HepG2 (cell line): ENCODE results near the gene POFUT2. TPM values are rescaled to one million over a fixed set of nuclear protein-coding genes. Genes with fewer than 3 reads are reported as not detected.

Source experiments
- ARID5B ChIP-seq: IDR thresholded peaks from 2 replicates; pipeline ENCODE4 v1.4.0; 2020; ENCODE audit warnings: mild to moderate bottlenecking, missing genetic modification reagents
- CBX2 ChIP-seq, 2 experiments: fragments of 200-600 bp in 1 of 2; sonication (generic); formaldehyde crosslinking in 1 of 2; IDR thresholded peaks; 2 replicates each; pipeline versions ENCODE4 v1.7.0 to v1.8.1; 2018 to 2022; ENCODE audit warnings: low read depth in 2 of 2, low read length in 1 of 2, mild to moderate bottlenecking in 1 of 2, missing genetic modification reagents in 1 of 2
- CENPT ChIP-seq: sonication (generic); formaldehyde crosslinking; IDR thresholded peaks from 2 replicates; pipeline ENCODE4 v1.8.0; 2022; ENCODE audit warnings: low read depth, mild to moderate bottlenecking, moderate library complexity, missing genetic modification reagents
- FOXM1 ChIP-seq: sonication (generic); formaldehyde crosslinking; IDR thresholded peaks from 2 replicates; pipeline ENCODE4 v1.5.0; 2020; ENCODE audit warnings: missing genetic modification reagents
- HMGA1 ChIP-seq: sonication (generic); formaldehyde crosslinking; conservative IDR thresholded peaks from 2 replicates; pipeline ENCODE4 v1.4.0; 2020; ENCODE audit warnings: missing genetic modification reagents
- ISX ChIP-seq: sonication (generic); formaldehyde crosslinking; conservative IDR thresholded peaks from 2 replicates; pipeline ENCODE4 v1.5.0; 2020; ENCODE audit warnings: missing genetic modification reagents
- KDM6A ChIP-seq: IDR thresholded peaks from 2 replicates; pipeline ENCODE4 v1.6.1; 2016; ENCODE audit warnings: low read depth
- KMT2A ChIP-seq: sonication (generic); formaldehyde crosslinking; IDR thresholded peaks from 2 replicates; pipeline ENCODE4 v1.4.0; 2020; ENCODE audit warnings: missing genetic modification reagents
- MTF2 ChIP-seq: sonication (generic); formaldehyde crosslinking; IDR thresholded peaks from 2 replicates; pipeline ENCODE4 v1.5.0; 2020; ENCODE audit warnings: missing genetic modification reagents, borderline replicate concordance
- NCOA2 ChIP-seq: sonication (generic); formaldehyde crosslinking; IDR thresholded peaks from 2 replicates; pipeline ENCODE4 v1.8.0; 2022; ENCODE audit warnings: inconsistent platforms
- RAD51 ChIP-seq: fragments of 450-650 bp; IDR thresholded peaks from 2 replicates; pipeline ENCODE4 v1.6.1; 2016; ENCODE audit warnings: borderline replicate concordance
- RNF219 ChIP-seq: sonication (generic); formaldehyde crosslinking; IDR thresholded peaks from 2 replicates; pipeline ENCODE4 v1.5.0; 2020; ENCODE audit warnings: mild to moderate bottlenecking, missing genetic modification reagents
- SMC3 ChIP-seq: IDR thresholded peaks from 2 replicates; pipeline ENCODE4 v1.6.1; 2011; ENCODE audit warnings: low read length, improper control_type of control experiment
- TFDP2 ChIP-seq: sonication (generic); formaldehyde crosslinking; IDR thresholded peaks from 2 replicates; pipeline ENCODE4 v1.4.0; 2020; ENCODE audit warnings: missing genetic modification reagents
- TP53 ChIP-seq: sonication (generic); formaldehyde crosslinking; conservative IDR thresholded peaks from 2 replicates; pipeline ENCODE4 v1.4.0; 2020; ENCODE audit warnings: missing genetic modification reagents
- ZKSCAN5 ChIP-seq: sonication (generic); formaldehyde crosslinking; IDR thresholded peaks from 2 replicates; pipeline ENCODE4 v1.5.1; 2020; ENCODE audit warnings: mild to moderate bottlenecking, missing genetic modification reagents
- ZNF10 ChIP-seq: sonication (generic); formaldehyde crosslinking; IDR thresholded peaks from 2 replicates; pipeline ENCODE4 v1.4.0; 2020; ENCODE audit warnings: mild to moderate bottlenecking, low read depth, missing genetic modification reagents, borderline replicate concordance
- ZNF224 ChIP-seq: sonication (generic); formaldehyde crosslinking; IDR thresholded peaks from 2 replicates; pipeline ENCODE4 v1.5.0; 2020; ENCODE audit warnings: mild to moderate bottlenecking, missing genetic modification reagents
- ZNF549 ChIP-seq: sonication (generic); formaldehyde crosslinking; IDR thresholded peaks from 2 replicates; pipeline ENCODE4 v1.5.0; 2020; ENCODE audit warnings: missing genetic modification reagents
- ZNF784 ChIP-seq: sonication (generic); formaldehyde crosslinking; IDR thresholded peaks from 2 replicates; pipeline ENCODE4 v1.5.1; 2020; ENCODE audit warnings: missing genetic modification reagents, mild to moderate bottlenecking, borderline replicate concordance
- ZSCAN30 ChIP-seq: sonication (generic); formaldehyde crosslinking; IDR thresholded peaks from 2 replicates; pipeline ENCODE4 v1.5.0; 2020; ENCODE audit warnings: mild to moderate bottlenecking, missing genetic modification reagents
- ZZZ3 ChIP-seq: sonication (generic); formaldehyde crosslinking; IDR thresholded peaks from 2 replicates; pipeline ENCODE4 v1.4.0; 2020; ENCODE audit warnings: missing genetic modification reagents, mild to moderate bottlenecking, borderline replicate concordance
- polyA plus RNA-seq, 8 experiments: library from polyadenylated mRNA; depleted of rRNA in 3 of 8; stranded (reverse) in 7 of 8; unstranded in 1 of 8; fragments of >200 nt; fragmentation: Illumina TruSeq in 4 of 8; extraction: Trizol in 4 of 8; gene quantifications; 2 replicates each; pipeline versions ENCODE4 v1.2.1 to v1.2.3, GENCODE V29; 2011 to 2016; ENCODE audit warnings: low read depth in 4 of 8, missing spikeins in 1 of 8, mixed read lengths in 1 of 8; ENCODE audit not compliant: insufficient read depth in 1 of 8
- total RNA-seq, 5 experiments: library from RNA; depleted of rRNA; stranded (reverse); fragments of >200 nt; fragmentation: Illumina TruSeq; extraction: Trizol; gene quantifications; 2 replicates each; pipeline ENCODE4 v1.2.3, GENCODE V29; 2016; ENCODE audit warnings: low read depth in 1 of 5

The POFUT2 gene
- total and polyA plus RNA-seq, 2 of the 13 experiments (the other 11 are each of a cell fraction or from before 2014, with no cell fraction given) = 22.8 to 24.0 TPM

- TF ChIP-seq ZNF784 (CRISPR knock-in tag) = no peak
- no peak; the same call in 1 of the 2 replicates for TF ChIP-seq ZZZ3 (CRISPR knock-in tag)
- TF ChIP-seq ZNF549 = no peak
- no peak for TF ChIP-seq CENPT (CRISPR knock-in tag)
- no peak for TF ChIP-seq KMT2A (CRISPR knock-in tag)
- TF ChIP-seq SMC3 = no peak
- no peak for TF ChIP-seq TFDP2 (CRISPR knock-in tag)
- TF ChIP-seq ARID5B = peak; percentile 63
- TF ChIP-seq FOXM1 (CRISPR knock-in tag) = no peak
- TF ChIP-seq ZNF10 (CRISPR knock-in tag) = no peak
- no peak for TF ChIP-seq ZKSCAN5 (CRISPR knock-in tag)
- TF ChIP-seq HMGA1 (CRISPR knock-in tag) = no peak
- TF ChIP-seq KDM6A (CRISPR knock-in tag) = peak; percentile 50; the same call in 1 of the 2 replicates
- no peak for TF ChIP-seq CBX2 (IDR thresholded peaks at IDR 0.05; ENCODE audit: low read depth, low read length)
- no peak for TF ChIP-seq CBX2 (CRISPR knock-in tag; IDR thresholded peaks at IDR 0.05; ENCODE audit: low read depth)
- TF ChIP-seq ZSCAN30 (CRISPR knock-in tag) = no peak
- no peak for TF ChIP-seq RAD51
- no peak for TF ChIP-seq ISX
- TF ChIP-seq MTF2 = no peak
- no peak for TF ChIP-seq RNF219 (CRISPR knock-in tag)
- no peak for TF ChIP-seq TP53 (CRISPR knock-in tag)
- no peak for TF ChIP-seq ZNF224 (CRISPR knock-in tag)
- TF ChIP-seq NCOA2 = peak; percentile 57
Observed at GRCh38 chr21:45318556-45319404, 31.1 kb upstream of the POFUT2 start (continued).
